A673 (cell line): ENCODE data around the gene GREB1L. TPM values are rescaled to one million over a fixed set of nuclear protein-coding genes. Genes with fewer than 3 reads are reported as not detected.

Source experiments
- BruUV-seq: library from RNA; stranded (reverse); fragments of 400-500 nt; replicated peaks from 2 replicates; lab custom pipeline; 2021; lab: Mats Ljungman, UMichigan
- CTCF ChIA-PET: fragments of 300-600 bp; sonication (Branson Sonifier 250); formaldehyde crosslinking; loops from one replicate; lab custom pipeline; 2022; ENCODE audit warnings: antibody characterized with exemption; lab: Charles Lee
- POLR2A ChIA-PET: fragments of 300-600 bp; sonication (Branson Sonifier 250); formaldehyde crosslinking; loops from one replicate; lab custom pipeline; 2022; ENCODE audit warnings: antibody characterized with exemption; ENCODE audit not compliant: low non-redundant PET; lab: Charles Lee
- DNase-seq: peaks from one replicate; pipeline ENCODE4 v3.0.0-alpha.2; 2015; ENCODE audit warnings: low spot score
- H3K27ac ChIP-seq: fragments of 200-600 bp; sonication (generic); 2 replicates; pipeline ENCODE4 v1.5.1; 2016; ENCODE audit warnings: mixed run types, low read depth, mild to moderate bottlenecking, mixed read lengths, antibody characterized with exemption, low read length; ENCODE audit not compliant: poor library complexity, severe bottlenecking
- H3K27me3 ChIP-seq: fragments of 200-600 bp; sonication (generic); replicated peaks from 2 replicates; pipeline ENCODE4 v1.6.1; 2017; ENCODE audit warnings: mixed run types, low read depth, mild to moderate bottlenecking, mixed read lengths, antibody characterized with exemption, low read length; ENCODE audit not compliant: insufficient read depth, poor library complexity
- H3K36me3 ChIP-seq: fragments of 200-600 bp; sonication (generic); 2 replicates; pipeline ENCODE4 v1.6.1; 2016; ENCODE audit warnings: mixed run types, mild to moderate bottlenecking, mixed read lengths, antibody characterized with exemption, low read length; ENCODE audit not compliant: insufficient read depth, poor library complexity, severe bottlenecking
- H3K4me1 ChIP-seq: fragments of 200-600 bp; sonication (generic); 2 replicates; pipeline ENCODE4 v1.6.1; 2017; ENCODE audit warnings: mixed run types, mild to moderate bottlenecking, mixed read lengths, antibody characterized with exemption, low read length; ENCODE audit not compliant: insufficient read depth, poor library complexity, severe bottlenecking
- H3K4me3 ChIP-seq: fragments of 200-600 bp; sonication (generic); 2 replicates; pipeline ENCODE4 v1.5.1; 2016; ENCODE audit warnings: low read depth, mixed run types, mild to moderate bottlenecking, mixed read lengths, low read length; ENCODE audit not compliant: poor library complexity, severe bottlenecking
- H3K9me3 ChIP-seq: fragments of 200-600 bp; sonication (generic); 2 replicates; pipeline ENCODE4 v1.6.1; 2016; ENCODE audit warnings: mixed run types, low read depth, mild to moderate bottlenecking, mixed read lengths, antibody characterized with exemption, low read length; ENCODE audit not compliant: poor library complexity, severe bottlenecking
- EZH2 ChIP-seq: fragments of 200-600 bp; sonication (generic); IDR thresholded peaks from 2 replicates; pipeline ENCODE4 v1.6.1; 2017; ENCODE audit warnings: borderline replicate concordance, low read depth, mild to moderate bottlenecking, mixed read lengths, antibody characterized with exemption, low read length; ENCODE audit not compliant: poor library complexity, severe bottlenecking
- intact Hi-C: fragments of 100-400 bp; cut with micrococcal nuclease; formaldehyde crosslinking; loops from one replicate; pipeline ENCODE4 v1.10.0; 2022; ENCODE audit not compliant: unreplicated experiment
- total RNA-seq: library from RNA; stranded (reverse); gene quantifications from 2 replicates; pipeline ENCODE4 v1.2.3, GENCODE V29; 2021
- TF ChIP-seq, protein P1 (sequence below): fragments of 300-800, 200-600 bp; sonication (generic); conservative IDR thresholded peaks from 2 replicates; pipeline ENCODE4 v1.5.1; 2017; ENCODE audit warnings: low read depth, mild to moderate bottlenecking, antibody characterized with exemption, low read length, moderate library complexity, mixed read lengths

The GREB1L gene
- total RNA-seq, 1 experiment from 2014 or later: 0.04 TPM

DNA sequence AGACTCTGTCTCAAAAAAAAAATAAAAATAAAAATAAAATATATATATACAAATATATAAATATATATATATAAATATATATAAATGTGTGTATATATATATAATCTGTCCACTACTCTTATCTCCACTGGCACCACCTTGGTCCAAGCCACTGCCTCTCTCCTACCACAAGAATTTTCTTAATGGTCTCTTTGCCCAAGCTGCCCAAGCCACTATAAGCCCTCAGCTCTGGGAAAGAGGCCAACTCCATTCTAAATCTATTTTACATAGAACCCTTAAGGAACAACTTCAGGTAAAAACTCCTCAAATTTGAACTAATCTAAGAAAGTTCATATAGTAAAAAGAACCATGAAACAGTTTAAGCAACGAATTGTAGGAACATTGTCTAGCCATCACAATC lies 45.6 kb upstream of the GREB1L start:
- TF ChIP-seq, protein P1, sequence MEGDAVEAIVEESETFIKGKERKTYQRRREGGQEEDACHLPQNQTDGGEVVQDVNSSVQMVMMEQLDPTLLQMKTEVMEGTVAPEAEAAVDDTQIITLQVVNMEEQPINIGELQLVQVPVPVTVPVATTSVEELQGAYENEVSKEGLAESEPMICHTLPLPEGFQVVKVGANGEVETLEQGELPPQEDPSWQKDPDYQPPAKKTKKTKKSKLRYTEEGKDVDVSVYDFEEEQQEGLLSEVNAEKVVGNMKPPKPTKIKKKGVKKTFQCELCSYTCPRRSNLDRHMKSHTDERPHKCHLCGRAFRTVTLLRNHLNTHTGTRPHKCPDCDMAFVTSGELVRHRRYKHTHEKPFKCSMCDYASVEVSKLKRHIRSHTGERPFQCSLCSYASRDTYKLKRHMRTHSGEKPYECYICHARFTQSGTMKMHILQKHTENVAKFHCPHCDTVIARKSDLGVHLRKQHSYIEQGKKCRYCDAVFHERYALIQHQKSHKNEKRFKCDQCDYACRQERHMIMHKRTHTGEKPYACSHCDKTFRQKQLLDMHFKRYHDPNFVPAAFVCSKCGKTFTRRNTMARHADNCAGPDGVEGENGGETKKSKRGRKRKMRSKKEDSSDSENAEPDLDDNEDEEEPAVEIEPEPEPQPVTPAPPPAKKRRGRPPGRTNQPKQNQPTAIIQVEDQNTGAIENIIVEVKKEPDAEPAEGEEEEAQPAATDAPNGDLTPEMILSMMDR: no peak
- no peak for TF ChIP-seq EZH2
- no peaks in the 10 kb centered on the region for H3K36me3 ChIP-seq
- DNase-seq: no peak
- H3K4me3 ChIP-seq: no peak overlapping the region
- no peaks in the 10 kb centered on the region for H3K9me3 ChIP-seq
- H3K27me3 ChIP-seq: peaks cover 33% of the 10 kb centered on the region
- no peaks in the 10 kb centered on the region for H3K4me1 ChIP-seq
- ChIA-PET POLR2A (no interaction called here), CTCF (interaction anchor here (1.0 to 1.2 kb wide), 2 partner anchors 250 to 296 kb away, joined by 3 read pairs; no protein-coding TSS in a partner anchor)
- intact Hi-C loops: loop anchor here (10.0 kb wide), 1 partner anchor 758 kb away; no protein-coding TSS in a partner anchor
- BruUV-seq: no TSS peak
- H3K27ac ChIP-seq: no peak overlapping the region

DNA sequence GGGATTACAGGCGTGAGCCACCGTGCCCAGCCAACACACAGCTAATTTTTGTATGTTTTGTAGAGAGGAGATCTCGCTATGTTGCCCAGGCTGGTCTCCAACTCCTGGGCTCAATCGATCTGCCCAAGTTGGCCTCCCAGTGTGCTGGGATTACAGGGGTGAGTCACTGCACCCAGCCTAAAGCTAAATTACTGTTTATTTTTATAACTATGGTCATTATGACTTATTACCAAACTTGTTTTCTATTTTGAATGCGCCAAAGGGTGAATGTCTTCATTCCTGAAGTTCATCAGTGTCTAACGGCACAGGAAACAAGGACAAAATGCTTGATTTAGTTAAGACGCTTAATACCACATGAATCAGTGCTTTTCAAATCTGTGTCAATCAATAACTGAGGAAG lies 38.9 kb upstream of the GREB1L start:
- Histone ChIP-seq H3K4me3 (no peak overlapping the region), H3K9me3 (no peaks in the 10 kb centered on the region), H3K4me1 (no peaks in the 10 kb centered on the region), H3K36me3 (no peaks in the 10 kb centered on the region), H3K27ac (no peak overlapping the region), H3K27me3 (peaks cover 16% of the 10 kb centered on the region)
- POLR2A ChIA-PET: no interaction called here
- TF ChIP-seq EZH2: no peak
- TF ChIP-seq, protein P1: no peak
- intact Hi-C loops: no loop called here
- CTCF ChIA-PET: no interaction called here
- no TSS peak for BruUV-seq
- DNase-seq: no peak

DNA sequence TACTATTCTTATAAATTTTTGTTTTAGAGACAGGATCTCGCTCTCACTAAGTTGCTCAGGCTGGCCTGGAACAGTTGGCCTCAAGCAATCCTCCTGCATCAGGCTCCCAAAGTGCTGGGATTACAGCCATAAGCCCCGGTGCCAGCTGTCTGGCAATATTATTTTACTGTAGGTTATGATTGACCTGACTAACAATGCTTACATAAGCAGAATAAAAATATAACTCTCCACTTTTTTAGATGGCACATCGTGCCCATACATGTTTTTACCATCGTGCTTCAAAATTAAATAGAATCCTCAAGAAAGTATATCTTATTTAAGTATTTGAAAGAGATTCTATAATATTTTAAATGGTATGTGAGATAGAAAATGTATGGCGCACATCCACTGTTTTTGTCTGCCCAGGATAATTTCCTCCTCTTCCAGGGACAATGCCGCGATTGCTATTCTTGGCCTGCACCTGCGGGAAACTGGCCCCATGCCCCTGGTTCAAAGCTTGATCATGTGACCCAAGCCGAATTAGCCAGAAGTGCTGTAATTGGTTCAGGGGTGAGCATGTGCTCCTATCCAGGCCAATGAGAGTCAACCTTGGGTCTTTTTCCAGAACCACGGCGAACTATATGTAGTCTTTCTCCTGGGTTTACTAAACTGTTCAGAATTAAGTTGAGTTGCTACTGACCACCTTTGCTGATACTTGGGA lies 38.3 kb upstream of the GREB1L start:
- Histone ChIP-seq H3K9me3 (no peaks in the 10 kb centered on the region), H3K27ac (no peak overlapping the region), H3K36me3 (no peaks in the 10 kb centered on the region), H3K4me3 (no peak overlapping the region), H3K27me3 (peaks cover 11% of the 10 kb centered on the region), H3K4me1 (no peaks in the 10 kb centered on the region)
- intact Hi-C loops: no loop called here
- no peak for TF ChIP-seq EZH2
- TF ChIP-seq, protein P1: no peak
- ChIA-PET CTCF (no interaction called here), POLR2A (no interaction called here)
- no TSS peak for BruUV-seq
- no peak for DNase-seq
